ENCODE data around the gene POLD4.

Gene POLD4

DNA sequence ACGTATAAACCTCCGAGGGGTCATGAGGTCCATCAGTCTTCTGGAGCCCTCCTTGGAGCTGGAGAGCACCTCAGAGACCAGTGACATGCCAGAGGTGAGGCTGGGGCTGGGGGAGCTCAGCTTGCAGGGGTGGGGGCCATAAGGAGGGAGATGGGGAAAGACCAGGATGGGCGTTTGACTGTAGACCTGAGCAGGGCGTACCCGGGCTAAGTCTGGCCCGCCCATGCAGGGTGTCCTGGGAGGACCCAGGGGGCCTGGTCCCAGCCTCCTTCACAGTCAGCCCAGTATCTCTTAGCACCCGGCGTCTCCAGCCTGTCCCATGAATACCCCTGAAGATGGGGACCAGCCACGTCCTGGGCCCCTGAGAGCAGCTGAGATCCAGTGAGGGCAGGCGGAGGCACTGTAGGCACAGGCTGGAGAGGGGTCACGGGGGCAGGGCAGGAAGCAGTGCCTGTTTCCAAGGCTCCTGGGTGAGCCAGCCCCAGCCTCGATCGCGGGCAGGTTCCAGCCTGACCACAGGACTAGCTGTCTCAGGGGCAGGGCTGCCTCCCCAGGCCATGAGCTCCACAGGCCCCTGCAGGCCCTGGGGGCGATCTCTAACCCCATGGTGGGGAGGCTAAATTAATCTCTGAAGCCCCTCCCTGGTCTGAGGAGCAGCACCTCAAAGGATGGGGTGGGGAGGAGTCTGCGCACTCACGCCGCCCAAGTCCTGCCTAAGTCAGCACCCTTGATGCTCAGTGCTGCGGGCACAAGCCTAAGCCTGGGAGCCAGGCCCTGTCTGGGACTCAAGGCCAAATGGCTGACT, 42.9 kb downstream of the POLD4 start:
- in situ Hi-C loops (cut with MboI; ENCODE audit: low pct_unique_long_range_greater_than_20kb, low sequenced_read_pairs): no loop called here
- DNase-seq: no peak

DNA sequence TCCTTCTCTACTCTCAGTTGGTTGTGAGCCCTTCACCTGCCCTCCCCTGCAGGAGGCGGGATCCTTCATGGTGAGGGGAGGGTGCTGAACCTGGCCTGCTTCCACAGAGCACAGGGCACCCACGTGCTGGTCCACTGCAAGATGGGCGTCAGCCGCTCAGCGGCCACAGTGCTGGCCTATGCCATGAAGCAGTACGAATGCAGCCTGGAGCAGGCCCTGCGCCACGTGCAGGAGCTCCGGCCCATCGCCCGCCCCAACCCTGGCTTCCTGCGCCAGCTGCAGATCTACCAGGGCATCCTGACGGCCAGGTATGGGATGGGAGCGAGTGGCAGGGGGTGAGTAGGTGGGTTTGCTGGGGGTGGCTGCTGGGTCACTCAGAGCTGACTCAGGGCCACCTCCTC, 43.7 kb downstream of the POLD4 start:
- no peak for DNase-seq
- in situ Hi-C loops (cut with MboI; ENCODE audit: low pct_unique_long_range_greater_than_20kb, low sequenced_read_pairs): no loop called here

DNA sequence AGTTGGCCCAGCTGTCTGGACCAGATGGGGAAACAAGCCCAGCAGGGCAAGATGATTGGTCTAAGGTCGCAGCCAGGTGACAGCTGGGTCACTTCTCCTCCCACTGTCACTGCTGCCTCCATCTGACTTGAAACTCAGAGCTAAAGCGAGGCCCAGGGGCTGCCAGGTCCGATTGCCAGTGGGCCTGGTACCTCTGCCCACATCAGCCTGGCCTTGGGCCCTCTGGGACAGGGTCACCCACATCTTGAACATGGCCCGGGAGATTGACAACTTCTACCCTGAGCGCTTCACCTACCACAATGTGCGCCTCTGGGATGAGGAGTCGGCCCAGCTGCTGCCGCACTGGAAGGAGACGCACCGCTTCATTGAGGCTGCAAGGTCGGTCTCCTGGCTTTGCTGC, 44.2 kb downstream of the POLD4 start:
- in situ Hi-C loops (cut with MboI; ENCODE audit: low pct_unique_long_range_greater_than_20kb, low sequenced_read_pairs): no loop called here
- no peak for DNase-seq

DNA sequence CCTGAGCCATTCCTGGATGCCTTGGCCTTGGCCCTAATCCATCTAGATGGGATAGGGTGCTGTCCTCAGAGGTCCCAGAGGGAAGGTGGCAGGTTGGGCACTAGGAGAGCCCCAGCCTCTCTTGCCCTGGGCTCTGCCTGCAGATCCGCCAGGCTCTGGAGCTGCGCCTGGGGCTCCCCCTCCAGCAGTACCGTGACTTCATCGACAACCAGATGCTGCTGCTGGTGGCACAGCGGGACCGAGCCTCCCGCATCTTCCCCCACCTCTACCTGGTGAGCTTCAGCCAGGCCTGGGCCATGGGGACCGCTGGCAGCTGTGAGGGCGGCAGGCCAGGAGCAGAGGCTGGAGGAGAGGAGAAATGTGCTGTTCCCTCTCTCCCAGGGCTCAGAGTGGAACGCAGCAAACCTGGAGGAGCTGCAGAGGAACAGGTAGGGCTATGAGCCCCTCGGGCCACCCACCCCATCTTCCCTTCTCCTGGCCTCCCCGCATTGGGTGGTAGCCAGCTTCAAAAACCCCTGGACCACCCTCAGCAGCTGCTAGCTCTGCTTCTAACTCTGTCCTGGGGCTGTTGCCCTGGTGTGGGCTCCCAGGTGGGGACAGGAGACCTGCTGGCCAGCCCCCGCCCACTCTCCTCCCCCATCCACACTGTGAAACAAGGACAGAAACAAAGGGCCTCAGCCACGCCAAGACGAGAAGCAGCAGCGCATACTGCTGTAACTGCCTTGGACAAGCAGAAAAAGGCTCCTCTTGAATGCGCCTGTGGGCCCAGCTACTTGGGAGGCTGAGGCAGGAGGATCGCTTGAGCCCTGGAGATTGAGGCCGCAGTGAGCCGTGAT, 45.1 kb downstream of the POLD4 start:
- in situ Hi-C loops (cut with MboI; ENCODE audit: low pct_unique_long_range_greater_than_20kb, low sequenced_read_pairs): no loop called here
- DNase-seq: no peak

DNA sequence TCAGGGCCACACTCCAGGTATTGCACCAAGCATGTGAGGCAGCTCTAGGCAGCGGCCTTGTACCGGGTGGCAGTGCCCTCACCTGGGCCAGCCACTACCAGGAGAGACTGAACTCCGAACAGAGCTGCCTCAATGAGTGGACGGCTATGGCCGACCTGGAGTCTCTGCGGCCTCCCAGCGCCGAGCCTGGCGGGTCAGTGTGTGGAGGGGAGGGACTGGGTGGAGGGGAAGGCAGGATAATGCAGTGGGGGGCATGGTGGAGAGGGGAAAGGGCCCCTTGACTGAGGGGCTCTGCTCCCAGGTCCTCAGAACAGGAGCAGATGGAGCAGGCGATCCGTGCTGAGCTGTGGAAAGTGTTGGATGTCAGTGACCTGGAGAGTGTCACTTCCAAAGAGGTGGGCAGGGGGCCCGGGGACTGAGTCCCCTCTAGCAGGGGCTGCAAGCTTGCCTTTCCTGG, 45.8 kb downstream of the POLD4 start:
- DNase-seq: no peak
- in situ Hi-C loops (cut with MboI; ENCODE audit: low pct_unique_long_range_greater_than_20kb, low sequenced_read_pairs): no loop called here

DNA sequence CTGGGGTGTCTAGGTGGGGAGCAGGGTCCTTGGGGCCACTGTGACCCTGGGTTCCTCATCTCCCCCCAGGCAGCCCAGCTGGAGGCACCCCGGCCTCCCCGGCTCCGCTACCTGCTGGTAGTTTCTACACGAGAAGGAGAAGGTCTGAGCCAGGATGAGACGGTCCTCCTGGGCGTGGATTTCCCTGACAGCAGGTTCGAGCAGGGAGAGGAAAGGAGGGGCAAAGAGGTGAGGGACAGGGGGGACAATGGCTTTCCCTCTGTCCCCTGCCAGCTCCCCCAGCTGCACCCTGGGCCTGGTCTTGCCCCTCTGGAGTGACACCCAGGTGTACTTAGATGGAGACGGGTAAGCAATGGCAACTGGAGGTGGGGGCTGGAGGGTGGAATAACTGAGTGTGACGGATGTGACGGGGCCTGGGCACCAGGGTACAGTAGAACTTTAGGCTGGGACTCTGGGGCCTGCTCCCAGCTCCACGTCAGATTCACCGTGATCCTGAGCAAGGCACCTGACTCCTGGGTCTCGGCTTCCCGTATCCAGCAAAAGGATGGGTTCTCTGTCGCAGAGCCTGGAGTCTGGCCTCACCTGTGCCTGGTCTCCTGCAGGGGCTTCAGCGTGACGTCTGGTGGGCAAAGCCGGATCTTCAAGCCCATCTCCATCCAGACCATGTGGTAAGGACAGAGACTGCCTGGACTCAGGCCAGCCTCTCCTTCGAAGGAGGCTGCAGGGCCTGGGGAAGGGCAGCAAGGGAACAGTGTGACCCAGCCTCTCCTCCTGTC, 46.4 kb downstream of the POLD4 start:
- in situ Hi-C loops (cut with MboI; ENCODE audit: low pct_unique_long_range_greater_than_20kb, low sequenced_read_pairs): no loop called here
- no peak for DNase-seq

DNA sequence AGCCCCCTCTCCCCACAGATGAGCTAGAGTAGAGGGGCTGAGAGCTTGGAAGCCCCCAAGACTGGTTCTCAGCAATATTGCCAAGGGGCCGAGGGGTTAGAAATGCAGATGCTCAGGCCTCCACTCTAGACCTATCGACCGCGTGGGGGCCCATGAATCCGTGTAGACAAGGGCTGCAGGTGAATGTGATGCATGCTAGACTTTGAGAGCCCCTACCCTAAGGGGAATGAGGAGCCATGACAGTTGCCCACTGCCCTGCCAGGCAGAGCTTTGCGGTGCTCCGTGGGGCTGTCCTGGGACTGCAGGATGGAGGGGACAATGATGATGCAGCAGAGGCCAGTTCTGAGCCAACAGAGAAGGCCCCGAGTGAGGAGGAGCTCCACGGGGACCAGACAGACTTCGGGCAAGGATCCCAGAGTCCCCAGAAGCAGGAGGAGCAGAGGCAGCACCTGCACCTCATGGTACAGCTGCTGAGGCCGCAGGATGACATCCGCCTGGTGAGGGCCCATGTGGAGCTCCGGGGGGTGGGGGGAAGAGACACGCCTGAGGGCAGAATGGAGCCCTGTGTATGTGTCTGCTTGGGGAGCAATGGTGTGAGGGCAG, 48.7 kb downstream of the POLD4 start:
- in situ Hi-C loops (cut with MboI; ENCODE audit: low pct_unique_long_range_greater_than_20kb, low sequenced_read_pairs): no loop called here
- no peak for DNase-seq

DNA sequence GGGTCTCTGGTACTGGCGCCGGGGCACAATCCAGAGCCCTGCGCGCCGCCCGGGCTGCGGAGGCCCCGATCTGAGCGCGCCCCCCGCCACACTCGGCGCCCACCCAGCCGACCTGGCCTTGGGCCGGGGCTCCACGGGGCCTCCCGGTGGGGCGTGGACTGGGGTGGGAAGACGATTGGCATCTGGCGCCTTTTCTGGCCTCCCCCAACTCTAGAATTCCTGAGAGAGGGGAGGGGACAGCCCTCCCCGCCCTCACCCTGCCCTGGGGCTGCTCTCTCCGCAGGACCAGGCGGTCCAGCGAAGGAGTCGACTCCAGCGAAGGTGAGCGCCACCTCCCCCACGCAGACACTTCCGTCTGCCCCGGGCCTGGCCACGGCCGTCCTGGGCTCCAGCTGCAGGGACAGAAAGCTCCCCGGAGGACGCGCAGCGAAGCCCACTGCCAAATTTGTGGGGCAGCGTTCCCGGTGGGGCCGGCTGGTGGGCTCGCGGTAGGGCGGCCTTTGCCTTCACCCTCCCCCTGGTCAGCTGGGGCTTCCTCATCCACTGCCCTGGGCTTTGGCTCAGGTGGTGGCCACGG, 49.4 kb downstream of the POLD4 start:
- in situ Hi-C loops (cut with MboI; ENCODE audit: low pct_unique_long_range_greater_than_20kb, low sequenced_read_pairs): no loop called here

DNA sequence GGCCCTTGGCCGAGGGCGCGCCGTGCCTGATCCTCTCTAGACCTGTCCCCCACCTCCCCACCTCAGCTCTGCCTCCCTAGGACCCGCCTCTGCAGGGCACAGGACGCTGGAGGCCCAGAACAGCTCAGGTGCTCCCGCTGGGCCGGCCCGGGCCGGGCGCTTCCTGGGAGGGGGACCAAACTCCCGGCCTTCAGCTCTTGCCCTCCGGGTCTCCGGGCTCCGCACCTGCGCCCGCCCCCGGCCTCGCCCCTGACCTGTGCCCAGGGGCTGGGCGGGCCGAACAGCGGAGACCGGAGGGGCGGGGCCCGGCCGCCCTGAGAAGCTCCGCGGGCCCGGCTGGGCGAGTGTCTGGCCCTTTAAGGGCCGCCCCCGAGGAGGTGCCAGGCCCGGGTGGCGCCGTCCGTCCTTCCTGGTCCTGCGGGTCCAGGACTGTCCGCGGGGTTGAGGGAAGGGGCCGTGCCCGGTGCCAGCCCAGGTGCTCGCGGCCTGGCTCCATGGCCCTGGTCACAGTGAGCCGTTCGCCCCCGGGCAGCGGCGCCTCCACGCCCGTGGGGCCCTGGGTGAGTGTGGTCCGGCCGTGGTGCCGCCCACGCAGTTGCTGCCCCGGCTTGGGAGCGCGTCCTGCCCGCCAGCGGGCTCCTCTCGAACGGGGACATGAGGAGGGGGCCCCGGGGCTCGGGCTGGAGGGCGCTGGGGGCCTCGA, 50.1 kb downstream of the POLD4 start, which contains the start of gene SSH3:
Gene SSH3 (plus strand): TSS at position 399 of the 703 bp plus-strand sequence. CDS start 96 bp downstream, at position 495.
- DNase-seq: peak; percentile 80
- in situ Hi-C loops (cut with MboI; ENCODE audit: low pct_unique_long_range_greater_than_20kb, low sequenced_read_pairs): no loop called here

More for the DNA sequence above, 49.4 kb downstream of the POLD4 start:
- no peak for DNase-seq

DNA sequence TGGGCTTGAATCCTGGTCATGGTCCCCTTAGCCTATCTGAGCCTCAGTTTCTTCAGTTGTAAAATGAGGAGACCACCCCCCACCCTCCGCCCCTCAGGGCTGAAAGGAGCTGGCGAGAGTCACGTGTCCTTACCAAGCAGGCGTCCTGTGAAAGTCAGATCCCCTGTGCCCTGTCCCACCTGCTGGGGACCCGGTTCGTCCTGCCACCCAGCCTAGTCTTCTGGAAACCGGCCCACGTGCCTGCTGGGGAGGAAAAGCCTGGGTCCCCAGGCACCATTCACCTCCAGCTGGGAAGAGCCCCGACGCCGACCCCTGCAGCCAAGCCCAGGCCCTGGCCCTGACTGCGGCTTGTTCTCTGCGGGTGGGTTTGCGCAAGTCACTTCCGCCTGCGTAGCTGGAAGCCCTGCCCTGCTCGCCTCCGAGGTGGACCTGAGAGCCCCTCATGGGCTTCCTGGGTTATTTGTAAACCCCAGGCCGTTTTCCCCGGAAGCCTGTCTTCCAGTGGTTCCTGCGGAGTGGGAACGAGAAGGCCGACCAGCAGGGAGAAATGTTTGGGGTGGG, 50.7 kb downstream of the POLD4 start:
- in situ Hi-C loops (cut with MboI; ENCODE audit: low pct_unique_long_range_greater_than_20kb, low sequenced_read_pairs): no loop called here
- DNase-seq: peak; percentile 83

DNA sequence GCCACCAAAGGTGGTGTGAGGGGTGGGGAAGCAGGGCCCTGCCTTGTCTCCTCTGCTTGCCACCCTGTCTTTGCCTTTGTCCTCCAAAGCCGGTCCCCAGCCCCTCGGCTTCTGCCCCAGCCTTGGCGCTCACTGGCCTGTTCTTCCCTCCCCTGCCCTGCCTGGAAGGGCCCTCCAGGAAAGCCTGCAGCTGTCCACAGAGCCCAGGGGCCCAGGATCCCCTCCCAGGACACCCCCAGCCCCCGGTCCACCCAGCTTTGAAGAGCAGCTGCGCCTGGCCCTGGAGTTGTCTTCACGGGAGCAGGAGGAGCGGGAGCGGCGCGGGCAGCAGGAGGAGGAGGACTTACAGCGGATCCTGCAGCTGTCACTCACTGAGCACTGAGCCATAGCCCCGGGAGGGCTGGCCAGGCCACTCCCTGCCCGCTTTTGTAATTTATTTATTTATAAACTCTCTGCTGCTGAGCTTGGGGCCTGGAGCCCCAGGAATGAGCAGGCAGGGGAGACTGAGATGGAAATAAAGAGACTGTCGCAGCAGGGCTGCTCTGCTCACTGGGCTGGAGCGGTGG, 51.3 kb downstream of the POLD4 start:
- no peak for DNase-seq
- in situ Hi-C loops (cut with MboI; ENCODE audit: low pct_unique_long_range_greater_than_20kb, low sequenced_read_pairs): no loop called here

DNA sequence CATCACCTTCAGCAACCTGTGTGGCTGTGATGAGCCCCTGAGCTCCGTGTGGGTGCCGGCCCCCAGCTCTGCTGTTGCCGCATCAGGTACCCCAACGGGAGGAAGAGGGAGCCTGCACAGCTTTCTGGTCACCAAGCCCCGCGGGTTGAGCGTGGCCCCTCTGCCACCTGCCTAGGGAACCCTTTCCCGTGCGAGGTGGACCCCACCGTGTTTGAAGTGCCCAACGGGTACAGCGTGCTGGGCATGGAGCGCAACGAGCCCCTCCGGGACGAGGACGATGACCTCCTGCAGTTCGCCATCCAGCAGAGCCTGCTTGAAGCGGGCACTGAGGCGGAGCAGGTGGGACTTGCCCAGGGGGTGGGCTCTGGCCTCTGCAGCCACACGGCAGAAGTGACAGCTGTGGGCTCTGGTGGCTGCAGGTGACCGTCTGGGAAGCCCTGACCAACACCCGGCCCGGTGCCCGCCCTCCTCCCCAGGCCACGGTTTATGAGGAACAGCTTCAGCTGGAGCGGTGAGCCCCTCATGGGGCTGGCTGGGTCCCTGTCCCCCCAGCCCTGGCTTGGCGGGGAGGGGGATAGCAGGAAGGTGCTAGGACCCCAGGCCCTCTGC, 51.9 kb downstream of the POLD4 start:
- in situ Hi-C loops (cut with MboI; ENCODE audit: low pct_unique_long_range_greater_than_20kb, low sequenced_read_pairs): no loop called here
- DNase-seq: no peak

All from KBM-7 (cell line).